Endothelial cell of umbilical vein (primary cell): ENCODE data around the gene PARVA.

Experiments
- CTCF ChIP-seq, 2 donors: IDR thresholded peaks; 1 replicate in 1 of 2; 2 replicates in 1 of 2; pipeline ENCODE4 v1.5.1; 2011; ENCODE audit warnings: low read length in 2 of 2, mild to moderate bottlenecking in 2 of 2, moderate library complexity in 2 of 2, control low read depth in 1 of 2, inconsistent platforms in 1 of 2, low read depth in 1 of 2; ENCODE audit not compliant: insufficient read depth in 1 of 2; ENCODE audit errors: extremely low read depth in 1 of 2
- EZH2 ChIP-seq: IDR thresholded peaks from 2 replicates; pipeline ENCODE4 v1.6.1; 2012; ENCODE audit warnings: borderline replicate concordance, low read depth, mild to moderate bottlenecking, moderate library complexity, low read length, inconsistent platforms; ENCODE audit not compliant: severe bottlenecking
- FOS ChIP-seq: IDR thresholded peaks from 2 replicates; pipeline ENCODE4 v1.6.1; 2011; ENCODE audit warnings: mild to moderate bottlenecking, low read length, moderate library complexity, borderline replicate concordance; ENCODE audit not compliant: insufficient read depth
- GATA2 ChIP-seq: IDR thresholded peaks from 2 replicates; pipeline ENCODE4 v1.7.0; 2011; ENCODE audit warnings: low read depth, mild to moderate bottlenecking, moderate library complexity, mixed read lengths, low read length; ENCODE audit not compliant: insufficient read length, insufficient read depth
- JUN ChIP-seq: IDR thresholded peaks from 2 replicates; pipeline ENCODE4 v1.6.1; 2011; ENCODE audit warnings: borderline replicate concordance, low read depth; ENCODE audit not compliant: insufficient read length, insufficient read depth
- MAX ChIP-seq: IDR thresholded peaks from 2 replicates; pipeline ENCODE4 v1.6.1; 2011; ENCODE audit not compliant: insufficient read depth, insufficient read length
- MYC ChIP-seq: IDR thresholded peaks from one replicate; pipeline ENCODE4 v1.6.1; 2011; ENCODE audit warnings: mild to moderate bottlenecking, low read depth, low read length
- POLR2A ChIP-seq: IDR thresholded peaks from 2 replicates; pipeline ENCODE4 v1.6.1; 2012; ENCODE audit warnings: low read depth, mild to moderate bottlenecking, control low read depth, low read length
- POLR2AphosphoS5 ChIP-seq: IDR thresholded peaks from 2 replicates; pipeline ENCODE4 v1.6.1; 2012; ENCODE audit warnings: low read depth, mild to moderate bottlenecking, control low read depth, low read length, moderate library complexity; ENCODE audit not compliant: insufficient read depth

- TF ChIP-seq POLR2A (no peak), MAX (no peak), CTCF (IDR thresholded peaks at IDR 0.05; ENCODE audit: extremely low read depth in 1 of 2, insufficient read depth in 1 of 2, low read depth in 1 of 2, low read length in 2 of 2) (no peak), MYC (no peak), EZH2 (no peak), GATA2 (no peak), POLR2AphosphoS5 (no peak), JUN (no peak), FOS (no peak)
Observed at GRCh38 chr11:12556788-12557384, 179.5 kb downstream of the PARVA start.
